Prostate gland (tissue), 2 donors: ENCODE results near the gene MYH7B.

Source experiments
- POLR2AphosphoS5 ChIP-seq: sonication (generic); formaldehyde crosslinking; IDR thresholded peaks from one replicate; pipeline ENCODE4 v1.6.1; 2017; ENCODE audit warnings: antibody characterized with exemption
- TF ChIP-seq, protein P1 (sequence below), 4 experiments: fragments of 200-600 bp in 2 of 4; fragments of 450-650 bp in 2 of 4; sonication (generic) in 2 of 4; IDR thresholded peaks; 1 replicate in 3 of 4; 2 replicates in 1 of 4; pipeline ENCODE4 v1.5.1; 2016 to 2019; ENCODE audit warnings: antibody characterized with exemption in 4 of 4, mild to moderate bottlenecking in 2 of 4, moderate library complexity in 2 of 4

DNA sequence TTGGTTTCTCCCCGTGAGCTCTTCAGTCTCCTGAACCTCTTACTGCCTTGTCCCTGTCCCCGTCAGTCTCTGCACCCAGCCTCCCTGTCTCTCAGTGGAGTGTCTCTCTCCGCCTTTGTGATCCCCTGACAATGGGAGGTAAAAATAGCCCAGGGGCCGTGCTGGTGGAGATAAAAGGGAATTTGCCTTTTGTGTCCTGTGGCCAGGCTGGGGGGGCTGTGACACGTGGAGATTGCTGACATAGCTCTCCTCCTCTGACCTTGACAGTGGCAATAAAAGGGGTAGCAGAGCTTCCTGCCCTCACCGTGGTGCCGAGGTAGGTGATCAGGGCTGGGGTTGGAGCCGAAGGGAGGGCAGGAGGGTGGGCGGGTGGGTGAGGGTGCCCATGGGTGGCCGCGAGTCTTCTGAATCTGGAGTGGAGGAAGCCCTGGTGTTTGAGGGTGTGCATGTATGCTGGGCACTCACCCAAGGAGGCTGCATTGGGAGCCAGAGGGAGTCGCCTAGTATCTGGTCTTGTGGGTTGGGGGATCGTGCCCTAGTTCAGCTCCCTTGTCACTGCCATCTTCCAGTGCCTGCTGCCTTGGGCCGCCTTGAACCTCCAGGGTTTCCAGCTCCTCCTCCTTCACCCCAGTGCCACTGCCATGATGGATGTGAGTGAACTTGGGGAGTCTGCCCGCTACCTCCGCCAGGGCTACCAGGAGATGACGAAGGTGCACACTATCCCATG is 21.9 kb downstream of the MYH7B start:
- TF ChIP-seq, protein P1, sequence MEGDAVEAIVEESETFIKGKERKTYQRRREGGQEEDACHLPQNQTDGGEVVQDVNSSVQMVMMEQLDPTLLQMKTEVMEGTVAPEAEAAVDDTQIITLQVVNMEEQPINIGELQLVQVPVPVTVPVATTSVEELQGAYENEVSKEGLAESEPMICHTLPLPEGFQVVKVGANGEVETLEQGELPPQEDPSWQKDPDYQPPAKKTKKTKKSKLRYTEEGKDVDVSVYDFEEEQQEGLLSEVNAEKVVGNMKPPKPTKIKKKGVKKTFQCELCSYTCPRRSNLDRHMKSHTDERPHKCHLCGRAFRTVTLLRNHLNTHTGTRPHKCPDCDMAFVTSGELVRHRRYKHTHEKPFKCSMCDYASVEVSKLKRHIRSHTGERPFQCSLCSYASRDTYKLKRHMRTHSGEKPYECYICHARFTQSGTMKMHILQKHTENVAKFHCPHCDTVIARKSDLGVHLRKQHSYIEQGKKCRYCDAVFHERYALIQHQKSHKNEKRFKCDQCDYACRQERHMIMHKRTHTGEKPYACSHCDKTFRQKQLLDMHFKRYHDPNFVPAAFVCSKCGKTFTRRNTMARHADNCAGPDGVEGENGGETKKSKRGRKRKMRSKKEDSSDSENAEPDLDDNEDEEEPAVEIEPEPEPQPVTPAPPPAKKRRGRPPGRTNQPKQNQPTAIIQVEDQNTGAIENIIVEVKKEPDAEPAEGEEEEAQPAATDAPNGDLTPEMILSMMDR (IDR thresholded peaks at IDR 0.05), result no peak
- no peak for TF ChIP-seq POLR2AphosphoS5
